Measurements from ENCODE around the gene MYH9.
A peak's percentile ranks its signal among the peaks of the same experiment; 100 is the strongest.
"Not testable (repeated sequence)": the region's sequence is repeated elsewhere in the genome, so short reads cannot be mapped to it uniquely, and the experiment has no call there.

The MYH9 gene

GRCh38 chr22:36387959-36388726 is at the start of gene MYH9:
Gene MYH9, minus strand, starts transcription at chr22:36387967. Its CDS starts 38,731 bp downstream, at chr22:36349236.
- H3K9ac ChIP-seq (ENCODE audit: low read depth, low read length): peak within 1 kb of the TSS; percentile 83; the same call in 1 of the 2 replicates
- H3K27ac ChIP-seq (ENCODE audit: low read length): no peak within 1 kb of the TSS
- no peaks in the 10 kb centered on the region for H3K27me3 ChIP-seq (ENCODE audit: insufficient read depth, low read length)
- peak within 1 kb of the TSS; percentile 70 for H3K4me3 ChIP-seq (ENCODE audit: low read length)
- H3K36me3 ChIP-seq (ENCODE audit: insufficient read depth, low read depth, low read length): peaks cover 3% of the 10 kb centered on the region
- peaks cover 6% of the 10 kb centered on the region; the same call in 1 of the 2 replicates for H3K4me1 ChIP-seq (ENCODE audit: insufficient read depth, low read length)
- H3K9me3 ChIP-seq (ENCODE audit: insufficient read depth, low read depth, low read length): no peaks in the 10 kb centered on the region

- H3K4me1 ChIP-seq (ENCODE audit: insufficient read depth, low read length): peaks cover 9% of the 10 kb centered on the region
- no peaks in the 10 kb centered on the region for H3K27me3 ChIP-seq (ENCODE audit: insufficient read depth, low read length)
- no peak overlapping the region for H3K4me3 ChIP-seq (ENCODE audit: low read length)
- no peak overlapping the region for H3K9ac ChIP-seq (ENCODE audit: low read depth, low read length)
- H3K36me3 ChIP-seq (ENCODE audit: insufficient read depth, low read depth, low read length): no peaks in the 10 kb centered on the region
- H3K27ac ChIP-seq (ENCODE audit: low read length): no peak overlapping the region
- H3K9me3 ChIP-seq (ENCODE audit: insufficient read depth, low read depth, low read length): no peaks in the 10 kb centered on the region
These were observed 48.0 kb upstream of the MYH9 start for GRCh38 chr22:36435516-36436415.

- Histone ChIP-seq H3K9ac (ENCODE audit: low read depth, low read length) (no peak overlapping the region), H3K9me3 (ENCODE audit: insufficient read depth, low read depth, low read length) (no peaks in the 10 kb centered on the region), H3K4me1 (ENCODE audit: insufficient read depth, low read length) (peaks cover 9% of the 10 kb centered on the region), H3K27me3 (ENCODE audit: insufficient read depth, low read length) (no peaks in the 10 kb centered on the region), H3K36me3 (ENCODE audit: insufficient read depth, low read depth, low read length) (no peaks in the 10 kb centered on the region), H3K27ac (ENCODE audit: low read length) (no peak overlapping the region), H3K4me3 (ENCODE audit: low read length) (no peak overlapping the region)
These were observed 45.8 kb upstream of the MYH9 start for GRCh38 chr22:36433318-36434231.

GRCh38 chr22:36432592-36433317 is 45.0 kb upstream of the MYH9 start:
- Histone ChIP-seq H3K36me3 (ENCODE audit: insufficient read depth, low read depth, low read length) (no peaks in the 10 kb centered on the region), H3K27ac (ENCODE audit: low read length) (no peak overlapping the region), H3K4me3 (ENCODE audit: low read length) (no peak overlapping the region), H3K4me1 (ENCODE audit: insufficient read depth, low read length) (peaks cover 9% of the 10 kb centered on the region), H3K9ac (ENCODE audit: low read depth, low read length) (no peak overlapping the region; the same call in 1 of the 2 replicates), H3K9me3 (ENCODE audit: insufficient read depth, low read depth, low read length) (no peaks in the 10 kb centered on the region), H3K27me3 (ENCODE audit: insufficient read depth, low read length) (no peaks in the 10 kb centered on the region)

DNA sequence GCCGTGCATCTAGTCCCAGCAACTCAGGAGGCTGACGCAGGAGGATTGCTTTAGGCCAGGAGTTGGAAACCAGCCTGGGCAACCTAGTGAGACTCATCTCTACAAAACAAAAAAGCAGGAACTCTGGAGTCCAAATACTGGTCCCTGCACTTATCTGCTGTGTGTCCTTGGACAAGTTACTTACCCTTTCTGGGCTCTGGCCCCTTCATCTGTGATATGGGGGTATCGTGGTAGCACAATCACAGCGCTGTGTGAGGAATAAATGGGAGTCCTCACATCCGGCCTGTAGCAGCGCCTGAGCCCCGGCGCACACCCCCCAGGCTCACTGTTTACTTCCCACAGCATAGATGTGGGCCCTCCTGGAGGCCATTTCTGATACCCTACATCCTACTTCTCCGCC is 44.2 kb upstream of the MYH9 start:
- Histone ChIP-seq H3K27ac (ENCODE audit: low read length) (no peak overlapping the region), H3K4me1 (ENCODE audit: insufficient read depth, low read length) (peaks cover 9% of the 10 kb centered on the region), H3K27me3 (ENCODE audit: insufficient read depth, low read length) (no peaks in the 10 kb centered on the region)

DNA sequence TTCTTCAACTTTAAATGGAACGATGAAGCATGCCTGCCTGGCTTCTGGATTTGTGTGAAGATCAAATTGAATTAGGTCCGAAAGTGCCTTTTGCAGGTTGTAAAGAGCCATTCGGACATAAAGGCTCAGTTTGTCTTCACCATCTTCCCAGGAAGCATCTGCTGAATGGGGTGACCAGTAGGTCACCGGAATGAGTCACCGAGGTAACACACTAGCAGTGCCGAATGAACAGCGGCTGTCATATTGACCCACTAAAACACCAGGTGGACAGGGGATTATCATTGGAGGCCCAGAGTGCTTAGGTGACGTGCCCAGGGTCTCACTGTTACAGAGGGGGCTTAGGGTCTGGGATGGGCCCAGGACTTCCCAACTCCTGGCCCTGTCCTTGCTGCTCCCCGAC is 43.1 kb upstream of the MYH9 start:
- H3K36me3 ChIP-seq (ENCODE audit: insufficient read depth, low read depth, low read length): no peaks in the 10 kb centered on the region
- H3K27me3 ChIP-seq (ENCODE audit: insufficient read depth, low read length): no peaks in the 10 kb centered on the region
- no peak overlapping the region for H3K4me3 ChIP-seq (ENCODE audit: low read length)
- H3K27ac ChIP-seq (ENCODE audit: low read length): no peak overlapping the region
- H3K9ac ChIP-seq (ENCODE audit: low read depth, low read length): no peak overlapping the region
- peaks cover 15% of the 10 kb centered on the region for H3K4me1 ChIP-seq (ENCODE audit: insufficient read depth, low read length)
- H3K9me3 ChIP-seq (ENCODE audit: insufficient read depth, low read depth, low read length): no peaks in the 10 kb centered on the region

More for the DNA sequence above, 44.2 kb upstream of the MYH9 start:
- Histone ChIP-seq H3K36me3 (ENCODE audit: insufficient read depth, low read depth, low read length) (no peaks in the 10 kb centered on the region), H3K4me3 (ENCODE audit: low read length) (no peak overlapping the region), H3K9me3 (ENCODE audit: insufficient read depth, low read depth, low read length) (no peaks in the 10 kb centered on the region), H3K9ac (ENCODE audit: low read depth, low read length) (no peak overlapping the region)

GRCh38 chr22:36427952-36428351 is 40.2 kb upstream of the MYH9 start:
- H3K9me3 ChIP-seq (ENCODE audit: insufficient read depth, low read depth, low read length); H3K4me3 ChIP-seq (ENCODE audit: low read length); H3K27ac ChIP-seq (ENCODE audit: low read length); H3K27me3 ChIP-seq (ENCODE audit: insufficient read depth, low read length); H3K36me3 ChIP-seq (ENCODE audit: insufficient read depth, low read depth, low read length); H3K9ac ChIP-seq (ENCODE audit: low read depth, low read length): not testable (repeated sequence)
- H3K4me1 ChIP-seq (ENCODE audit: insufficient read depth, low read length): peaks cover 16% of the 10 kb centered on the region

DNA sequence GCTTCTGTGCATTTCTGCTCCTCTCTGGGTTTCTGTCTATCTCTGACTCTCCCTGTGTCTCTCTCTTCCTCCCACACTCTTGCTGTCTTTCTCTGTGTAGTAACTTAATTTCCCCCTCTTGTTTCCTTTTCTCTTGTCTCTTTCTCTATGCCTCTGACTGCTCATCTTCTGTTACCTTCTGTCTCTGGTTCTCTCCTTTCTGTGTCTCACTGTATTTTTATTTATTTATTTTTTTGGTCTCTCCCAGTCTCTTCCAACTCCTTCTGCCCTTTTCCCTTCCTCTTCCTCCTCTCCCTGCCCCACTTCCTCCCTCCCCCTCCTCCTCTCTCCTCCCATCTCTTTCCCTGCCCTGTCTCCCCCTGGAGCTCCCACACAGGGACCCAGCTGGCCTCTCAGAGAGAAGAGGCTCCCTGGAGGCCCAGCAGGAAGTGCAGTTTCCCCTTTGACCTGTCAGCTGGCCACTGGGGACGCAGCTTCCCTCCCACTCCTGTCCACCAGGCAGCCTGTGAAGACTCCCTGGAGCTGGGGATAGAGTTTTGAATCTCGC is 38.3 kb upstream of the MYH9 start:
- Histone ChIP-seq H3K4me1 (ENCODE audit: insufficient read depth, low read length) (peaks cover 8% of the 10 kb centered on the region; the same call in 1 of the 2 replicates), H3K27ac (ENCODE audit: low read length) (peak overlapping the region; percentile 74), H3K9ac (ENCODE audit: low read depth, low read length) (peak overlapping the region; percentile 53; the same call in 1 of the 2 replicates), H3K27me3 (ENCODE audit: insufficient read depth, low read length) (no peaks in the 10 kb centered on the region), H3K36me3 (ENCODE audit: insufficient read depth, low read depth, low read length) (no peaks in the 10 kb centered on the region), H3K4me3 (ENCODE audit: low read length) (no peak overlapping the region), H3K9me3 (ENCODE audit: insufficient read depth, low read depth, low read length) (no peaks in the 10 kb centered on the region)

DNA sequence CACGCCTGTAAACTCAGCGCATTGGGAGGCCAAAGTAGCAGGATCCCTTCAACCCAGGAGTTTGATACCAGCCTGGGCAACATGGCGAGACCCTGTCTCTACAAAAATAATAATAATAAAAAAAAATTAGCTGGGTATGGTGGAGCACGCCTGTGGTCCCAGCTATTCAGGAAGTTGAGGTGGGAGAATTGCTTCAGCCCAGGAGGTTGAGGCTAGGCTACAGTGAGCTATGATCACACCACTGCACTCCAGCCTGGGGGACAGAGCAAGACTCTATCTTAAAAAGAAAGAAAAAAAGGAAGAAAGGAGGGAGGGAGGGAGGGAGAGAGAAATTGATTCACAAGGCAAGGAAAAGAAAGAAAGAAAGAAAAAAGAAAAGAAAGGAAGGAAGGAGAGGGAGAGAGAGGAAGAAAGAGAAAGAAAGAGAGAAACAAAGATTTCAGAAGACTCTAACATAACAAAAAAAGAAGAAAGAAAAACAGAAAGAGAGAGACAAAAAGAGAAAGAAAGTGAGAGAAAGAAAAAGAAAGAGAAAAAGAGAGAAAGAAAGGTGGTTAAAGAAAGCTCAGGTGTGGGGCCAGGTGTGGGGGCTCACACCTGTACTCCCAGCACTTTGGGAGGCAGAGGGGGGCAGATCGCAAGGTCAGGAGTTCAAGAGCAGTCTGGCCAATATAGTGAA is 37.3 kb upstream of the MYH9 start:
- no peak overlapping the region for H3K4me3 ChIP-seq (ENCODE audit: low read length)
- no peak overlapping the region for H3K27ac ChIP-seq (ENCODE audit: low read length)
- peaks cover 8% of the 10 kb centered on the region; the same call in 1 of the 2 replicates for H3K4me1 ChIP-seq (ENCODE audit: insufficient read depth, low read length)
- no peak overlapping the region for H3K9ac ChIP-seq (ENCODE audit: low read depth, low read length)
- H3K9me3 ChIP-seq (ENCODE audit: insufficient read depth, low read depth, low read length): no peaks in the 10 kb centered on the region
- no peaks in the 10 kb centered on the region for H3K27me3 ChIP-seq (ENCODE audit: insufficient read depth, low read length)
- no peaks in the 10 kb centered on the region for H3K36me3 ChIP-seq (ENCODE audit: insufficient read depth, low read depth, low read length)

- H3K27me3 ChIP-seq (ENCODE audit: insufficient read depth, low read length); H3K4me3 ChIP-seq (ENCODE audit: low read length); H3K36me3 ChIP-seq (ENCODE audit: insufficient read depth, low read depth, low read length); H3K27ac ChIP-seq (ENCODE audit: low read length); H3K9ac ChIP-seq (ENCODE audit: low read depth, low read length); H3K9me3 ChIP-seq (ENCODE audit: insufficient read depth, low read depth, low read length); H3K4me1 ChIP-seq (ENCODE audit: insufficient read depth, low read length): not testable (repeated sequence)
These were observed 36.7 kb upstream of the MYH9 start for GRCh38 chr22:36424466-36424865.
